GM18511 (cell line): ENCODE results near the gene BMP2K.

Source experiments
- ATAC-seq: cut with Tn5 transposase; IDR thresholded peaks from one replicate; pipeline ENCODE4 v1.9.1; 2021; ENCODE audit warnings: mild to moderate bottlenecking, moderate library complexity; ENCODE audit not compliant: unreplicated experiment

Gene BMP2K

GRCh38 chr4:78923464-78924312 lies 147.5 kb downstream of the BMP2K start:
- ATAC-seq = peak; percentile 66

- no peak for ATAC-seq
These were observed 150.7 kb downstream of the BMP2K start for GRCh38 chr4:78926826-78927225.

- ATAC-seq = no peak
These were observed 152.7 kb downstream of the BMP2K start for GRCh38 chr4:78928835-78929234.

GRCh38 chr4:78930016-78930629 lies 154.0 kb downstream of the BMP2K start:
- no peak for ATAC-seq

- no peak for ATAC-seq
These were observed 160.8 kb downstream of the BMP2K start for GRCh38 chr4:78936989-78937388.

GRCh38 chr4:78937837-78938236 lies 161.7 kb downstream of the BMP2K start:
- no peak for ATAC-seq

GRCh38 chr4:78938474-78938867 lies 162.3 kb downstream of the BMP2K start:
- ATAC-seq = no peak

- ATAC-seq = peak; percentile 97
These were observed 162.9 kb downstream of the BMP2K start, which contains the start of gene PAQR3 for GRCh38 chr4:78938868-78939666. TSS of gene PAQR3 (minus strand) at chr4:78939438. CDS start at chr4:78939224, 214 bp downstream.

GRCh38 chr4:78939667-78940008 lies 163.5 kb downstream of the BMP2K start:
- ATAC-seq = peak; percentile 27

- ATAC-seq = no peak
These were observed 164.6 kb downstream of the BMP2K start for GRCh38 chr4:78940752-78941151.

GRCh38 chr4:78944381-78944780 lies 168.2 kb downstream of the BMP2K start:
- ATAC-seq = no peak

- ATAC-seq = no peak
These were observed 169.6 kb downstream of the BMP2K start for GRCh38 chr4:78945651-78946179.

- ATAC-seq = no peak
These were observed 173.6 kb downstream of the BMP2K start for GRCh38 chr4:78949735-78950134.

GRCh38 chr4:78951862-78952472 lies 175.8 kb downstream of the BMP2K start:
- peak; percentile 84 for ATAC-seq

- no peak for ATAC-seq
These were observed 177.1 kb downstream of the BMP2K start for GRCh38 chr4:78953231-78953630.

- ATAC-seq = no peak
These were observed 177.9 kb downstream of the BMP2K start for GRCh38 chr4:78953769-78954666.

GRCh38 chr4:78956975-78957374 lies 180.8 kb downstream of the BMP2K start:
- ATAC-seq = no peak

- ATAC-seq = no peak
These were observed 184.8 kb downstream of the BMP2K start for GRCh38 chr4:78960926-78961325.
